GM21381 (cell line): ENCODE results near the gene CLDN6.
"Not testable (repeated sequence)": the region's sequence is repeated elsewhere in the genome, so short reads cannot be mapped to it uniquely, and the experiment has no call there.

Experiments used
- ATAC-seq: cut with Tn5 transposase; IDR thresholded peaks from one replicate; pipeline ENCODE4 v1.9.1; 2021; ENCODE audit warnings: mild to moderate bottlenecking, moderate library complexity; ENCODE audit not compliant: unreplicated experiment

CLDN6 gene

GRCh38 chr16:3052571-3053329 lies 34.8 kb upstream of the CLDN6 start:
- not testable (repeated sequence) for ATAC-seq

- no peak for ATAC-seq
Observed at GRCh38 chr16:3051494-3051893, 33.5 kb upstream of the CLDN6 start.

DNA sequence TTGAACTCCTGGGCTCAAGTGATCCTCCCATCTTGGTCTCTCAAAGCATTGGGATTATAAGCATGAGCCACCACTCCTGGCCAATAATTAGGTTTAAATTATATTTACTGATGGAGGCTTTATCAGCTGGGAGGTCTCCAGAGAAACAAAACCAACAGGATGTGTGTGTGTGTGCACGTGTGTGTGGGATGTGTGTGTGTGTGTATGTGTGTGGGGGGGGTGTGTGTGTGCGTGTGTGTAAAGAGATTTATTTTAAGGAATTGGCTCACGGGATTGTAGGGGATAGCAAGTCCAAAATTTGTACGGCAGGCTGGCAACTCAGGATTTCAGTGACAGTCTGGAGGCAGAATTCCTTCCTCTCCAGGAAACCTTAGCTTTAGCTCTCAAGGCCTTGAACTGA lies 33.0 kb upstream of the CLDN6 start:
- ATAC-seq, result no peak

GRCh38 chr16:3050487-3050886 lies 32.5 kb upstream of the CLDN6 start:
- no peak for ATAC-seq

DNA sequence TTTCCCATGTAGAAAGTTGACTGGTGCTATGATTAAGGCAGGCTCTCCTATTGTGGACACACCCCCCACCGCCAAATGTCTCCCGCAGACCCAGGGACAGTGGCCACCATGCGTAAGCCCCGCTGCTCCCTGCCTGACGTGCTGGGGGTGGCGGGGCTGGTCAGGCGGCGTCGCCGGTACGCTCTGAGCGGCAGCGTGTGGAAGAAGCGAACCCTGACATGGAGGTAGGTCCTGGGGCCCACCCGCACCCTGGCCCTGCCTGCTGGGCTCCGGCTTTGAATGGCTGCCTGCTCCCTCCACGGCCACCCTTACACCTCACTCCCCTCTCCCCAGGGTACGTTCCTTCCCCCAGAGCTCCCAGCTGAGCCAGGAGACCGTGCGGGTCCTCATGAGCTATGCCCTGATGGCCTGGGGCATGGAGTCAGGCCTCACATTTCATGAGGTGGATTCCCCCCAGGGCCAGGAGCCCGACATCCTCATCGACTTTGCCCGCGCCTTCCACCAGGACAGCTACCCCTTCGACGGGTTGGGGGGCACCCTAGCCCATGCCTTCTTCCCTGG lies 32.0 kb upstream of the CLDN6 start:
- no peak for ATAC-seq

GRCh38 chr16:3047387-3047720 lies 29.4 kb upstream of the CLDN6 start:
- ATAC-seq, result no peak

DNA sequence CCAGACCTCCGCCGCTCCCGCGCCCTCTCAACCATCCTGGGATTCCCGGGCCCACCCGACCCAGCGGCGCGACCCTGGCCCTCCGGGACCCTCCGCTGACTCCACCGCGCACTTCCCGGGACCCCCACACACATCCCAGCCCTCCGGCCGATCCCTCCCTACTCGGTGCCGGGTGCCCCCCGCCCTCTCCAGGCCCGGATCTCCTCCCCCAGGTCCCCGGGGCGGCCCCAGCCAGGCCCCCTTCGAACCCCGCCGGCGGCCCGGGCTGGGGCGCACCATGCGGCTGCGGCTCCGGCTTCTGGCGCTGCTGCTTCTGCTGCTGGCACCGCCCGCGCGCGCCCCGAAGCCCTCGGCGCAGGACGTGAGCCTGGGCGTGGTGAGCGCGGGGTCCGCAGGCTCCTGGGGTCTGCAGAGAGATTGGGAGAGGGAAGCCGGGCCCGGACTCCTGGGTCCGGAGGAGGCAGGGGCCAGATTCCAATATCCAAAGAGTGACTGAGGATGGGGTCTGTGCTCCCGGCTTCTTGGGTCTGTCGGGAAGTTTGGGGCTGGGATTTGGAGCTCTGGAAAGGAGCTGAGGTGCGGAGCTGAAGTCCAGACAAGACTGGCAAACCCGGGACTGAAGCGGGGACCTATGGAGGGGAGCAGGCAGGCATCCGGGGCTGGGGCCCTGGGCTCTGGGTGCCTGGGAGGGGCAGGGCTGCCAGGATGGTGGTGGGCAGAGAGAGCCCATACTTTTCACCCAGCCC lies 28.8 kb upstream of the CLDN6 start:
- ATAC-seq, result no peak

DNA sequence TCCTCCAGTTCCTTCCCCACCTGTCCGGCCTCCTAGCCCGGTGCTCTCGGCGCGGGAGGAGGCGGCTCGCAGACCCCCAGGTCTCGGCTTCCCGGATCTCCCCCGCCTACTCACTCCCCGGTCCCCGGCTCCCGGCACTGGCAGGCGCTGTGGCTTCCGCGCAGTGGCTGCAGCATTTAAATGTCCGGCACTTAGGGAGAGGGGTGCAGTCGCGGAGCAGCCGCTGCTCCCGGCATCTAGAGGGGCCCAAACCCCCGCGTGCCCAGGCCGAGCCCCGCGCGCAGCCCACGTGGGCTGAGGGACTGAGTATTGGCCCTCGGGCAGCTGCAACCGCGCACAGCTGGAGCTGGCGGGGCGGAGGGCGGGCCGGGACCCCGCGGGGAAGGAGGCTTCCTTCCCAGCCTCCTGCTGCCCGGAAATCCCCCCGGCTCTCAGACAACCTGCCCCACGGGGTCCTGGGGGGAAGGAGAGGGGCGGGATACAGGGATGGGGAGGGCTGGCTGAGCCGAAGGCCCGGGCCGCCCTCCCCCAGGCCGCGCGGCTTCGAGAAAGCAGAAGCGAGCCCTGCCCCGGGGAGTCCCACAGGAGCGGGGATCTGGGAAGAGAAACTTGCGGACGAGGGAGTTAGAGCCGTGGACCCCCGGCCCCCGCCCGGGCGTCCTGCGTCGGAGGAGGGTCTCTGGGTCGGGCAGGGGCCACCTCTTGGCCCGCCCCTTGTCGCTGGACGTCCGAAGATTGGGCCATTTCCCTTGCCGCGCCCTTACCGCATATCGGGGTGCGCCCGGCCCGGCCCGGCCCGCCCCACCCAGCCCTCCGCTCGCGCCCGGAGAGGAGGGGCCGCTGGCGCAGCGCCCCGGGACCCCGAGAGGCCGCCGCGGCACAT lies 28.0 kb upstream of the CLDN6 start, which contains the start of gene MMP25:
Gene MMP25 (plus strand): TSS at position 804 of the 883 bp plus-strand sequence. CDS start 357 bp downstream, outside the sequence.
- ATAC-seq, result no peak

GRCh38 chr16:3044708-3045107 lies 26.7 kb upstream of the CLDN6 start:
- no peak for ATAC-seq

GRCh38 chr16:3042376-3042775 lies 24.4 kb upstream of the CLDN6 start:
- ATAC-seq, result no peak

DNA sequence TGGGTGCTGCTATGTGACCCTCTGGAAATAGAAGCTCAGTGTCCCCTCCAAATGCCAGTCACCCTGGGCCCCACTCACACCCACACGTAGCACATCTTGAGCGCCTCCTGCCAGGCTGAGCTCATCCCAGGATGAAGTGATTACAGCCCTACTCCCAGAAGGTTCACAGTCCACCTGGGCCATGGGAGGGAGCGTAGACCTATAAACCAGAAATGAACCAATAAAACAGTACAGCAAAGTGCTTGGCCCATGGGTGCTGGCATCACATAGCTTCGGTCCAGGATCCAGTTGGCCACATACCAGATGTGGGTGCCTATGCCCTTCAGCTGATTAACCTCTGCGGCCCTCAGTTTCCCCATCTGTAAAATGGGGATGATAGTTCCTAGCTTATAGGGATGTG lies 20.9 kb upstream of the CLDN6 start:
- ATAC-seq, result no peak

GRCh38 chr16:3038256-3038655 lies 20.3 kb upstream of the CLDN6 start:
- no peak for ATAC-seq

DNA sequence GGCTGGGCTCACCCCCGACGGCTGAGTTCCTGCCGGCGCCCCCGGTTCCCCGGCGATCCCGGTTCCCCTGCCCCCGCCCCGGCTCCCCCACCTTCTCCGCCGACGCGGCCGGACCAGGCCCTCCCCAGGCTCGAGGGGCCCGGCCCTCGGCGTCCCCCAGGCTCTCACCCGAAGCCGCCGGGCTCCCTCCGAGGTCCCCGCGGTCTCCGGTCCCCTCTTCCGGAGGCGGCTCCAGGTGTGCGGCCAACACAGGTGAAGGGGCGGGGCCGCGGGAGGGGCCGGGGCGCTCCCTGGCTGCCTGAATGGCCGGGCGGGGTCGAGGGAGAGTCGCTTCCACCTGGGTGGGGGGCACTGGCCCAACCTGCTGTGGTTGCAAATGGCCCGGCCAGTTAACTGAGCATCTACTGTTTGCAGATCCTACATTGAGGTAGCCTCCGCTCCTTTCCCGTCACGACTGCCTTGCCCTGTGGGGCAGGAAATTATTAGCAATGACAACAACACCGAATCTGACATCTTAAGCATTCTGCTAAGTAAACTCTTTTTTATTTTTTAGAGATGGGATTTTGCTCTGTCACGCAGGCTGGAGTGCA lies 18.8 kb upstream of the CLDN6 start, which contains the start of gene BICDL2:
Gene BICDL2 (minus strand): TSS at position 219 of the 590 bp plus-strand sequence. CDS start 1,448 bp downstream, outside the sequence.
- no peak for ATAC-seq

GRCh38 chr16:3035972-3036725 lies 18.2 kb upstream of the CLDN6 start:
- ATAC-seq, result no peak

DNA sequence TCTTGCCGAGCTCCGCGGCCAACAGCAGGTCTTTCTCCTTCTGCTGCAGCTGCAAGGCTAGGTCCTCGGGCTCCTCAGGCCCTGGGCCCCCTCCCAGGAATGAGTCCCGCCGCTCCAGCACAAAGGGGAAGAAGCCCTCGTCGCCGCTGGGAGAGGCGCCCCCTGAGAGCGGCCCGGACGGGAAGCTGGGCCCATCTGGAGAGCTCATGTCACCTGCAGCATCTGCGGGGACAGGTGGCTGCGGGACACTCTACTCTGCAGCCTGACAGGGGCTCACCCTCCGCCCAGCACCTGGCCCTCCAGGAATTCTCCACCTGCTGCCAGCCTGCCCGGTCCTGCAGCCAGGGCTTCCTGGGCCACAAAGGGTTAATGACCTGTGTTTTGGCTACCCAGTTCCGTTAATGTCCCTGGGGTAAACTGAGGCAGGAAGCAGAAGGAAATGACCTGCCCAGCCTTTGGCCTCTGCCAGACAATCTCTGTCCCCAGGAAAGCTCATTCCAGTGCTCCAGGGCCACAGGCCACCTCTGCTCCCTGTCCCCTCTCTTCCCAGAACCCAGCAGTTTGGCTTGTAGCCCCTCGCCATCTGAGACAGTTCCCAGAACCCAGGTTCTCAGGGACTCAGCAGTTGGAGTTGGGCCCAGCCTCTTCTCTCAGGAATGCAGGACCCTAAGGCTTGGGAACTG lies 17.4 kb upstream of the CLDN6 start:
- no peak for ATAC-seq

GRCh38 chr16:3032624-3033023 lies 14.6 kb upstream of the CLDN6 start:
- ATAC-seq, result no peak

GRCh38 chr16:3030222-3031212 lies 12.5 kb upstream of the CLDN6 start:
- ATAC-seq, result no peak
